GM19035 (cell line): ENCODE data around the gene GCSH.
"Not testable (repeated sequence)": the region's sequence is repeated elsewhere in the genome, so short reads cannot be mapped to it uniquely, and the experiment has no call there.

Experiments
- ATAC-seq: cut with Tn5 transposase; IDR thresholded peaks from one replicate; pipeline ENCODE4 v1.9.1; 2021; ENCODE audit not compliant: unreplicated experiment

GCSH gene

DNA sequence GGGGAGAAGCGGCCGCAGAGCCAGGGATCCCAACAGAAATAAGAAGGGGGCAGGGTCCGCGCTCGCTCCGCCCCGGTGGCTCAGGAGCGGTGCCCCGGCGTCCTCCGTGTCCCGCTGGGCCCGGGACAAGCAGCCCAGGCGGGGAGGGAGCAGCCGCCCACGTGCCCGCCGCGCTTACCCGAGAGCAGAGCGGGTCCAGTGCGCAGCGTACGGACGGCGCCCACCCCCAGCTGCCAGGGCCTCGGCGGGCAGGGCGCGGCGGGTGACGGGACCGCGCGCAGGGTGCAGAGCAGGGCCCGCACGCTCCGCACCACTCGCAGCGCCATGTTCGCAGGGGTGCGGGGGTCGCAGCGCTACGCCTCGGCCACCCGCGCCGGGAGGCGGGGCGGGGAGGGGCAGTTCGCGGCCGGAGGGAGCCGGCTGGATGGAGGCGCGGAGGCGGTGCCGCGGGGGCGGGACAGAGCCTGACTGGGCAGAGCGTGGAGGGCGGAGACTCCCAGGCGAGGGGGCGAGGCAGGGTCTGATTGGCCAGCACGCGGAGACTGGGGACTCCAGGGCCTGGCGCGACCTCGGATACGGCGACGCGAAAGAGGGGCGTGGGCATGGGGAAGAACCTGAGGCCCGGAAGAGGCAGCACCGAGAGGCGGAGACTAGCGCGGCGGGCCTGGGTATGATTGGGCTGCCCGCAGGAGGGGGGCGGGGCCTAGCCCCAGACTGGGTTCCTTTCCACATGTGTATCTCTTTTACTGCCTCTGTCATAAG is at the start of gene GCSH:
GCSH (minus strand) TSS at position 443 of the 762 bp plus-strand sequence; CDS start at position 326, 117 bp downstream.
- ATAC-seq, result peak; percentile 99

DNA sequence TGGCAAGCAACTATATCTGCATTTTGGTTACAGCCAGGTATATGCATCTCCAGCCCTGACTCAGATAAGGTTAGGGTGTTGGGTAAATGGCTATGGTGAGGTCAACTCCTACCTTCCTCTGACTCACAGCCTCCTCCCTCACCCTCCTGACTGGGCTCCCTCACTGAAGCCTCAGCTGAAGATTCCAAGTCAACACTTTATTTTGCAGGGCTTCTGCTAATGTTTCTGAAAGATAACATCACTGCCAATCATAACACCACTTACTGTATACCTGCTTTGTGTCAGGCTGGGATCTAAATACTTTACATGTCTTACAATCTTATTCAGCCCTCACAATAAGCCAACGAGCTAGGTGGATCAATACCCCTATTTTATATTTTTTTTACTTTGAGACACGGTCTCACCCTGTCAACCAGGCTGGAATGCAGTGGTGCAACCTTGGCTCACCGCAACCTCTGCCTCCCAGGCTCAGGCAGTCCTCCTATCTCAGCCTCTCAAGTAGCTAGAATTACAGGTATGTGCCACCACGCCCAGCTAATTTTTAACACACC is 47.8 kb upstream of the GCSH start:
- no peak for ATAC-seq

DNA sequence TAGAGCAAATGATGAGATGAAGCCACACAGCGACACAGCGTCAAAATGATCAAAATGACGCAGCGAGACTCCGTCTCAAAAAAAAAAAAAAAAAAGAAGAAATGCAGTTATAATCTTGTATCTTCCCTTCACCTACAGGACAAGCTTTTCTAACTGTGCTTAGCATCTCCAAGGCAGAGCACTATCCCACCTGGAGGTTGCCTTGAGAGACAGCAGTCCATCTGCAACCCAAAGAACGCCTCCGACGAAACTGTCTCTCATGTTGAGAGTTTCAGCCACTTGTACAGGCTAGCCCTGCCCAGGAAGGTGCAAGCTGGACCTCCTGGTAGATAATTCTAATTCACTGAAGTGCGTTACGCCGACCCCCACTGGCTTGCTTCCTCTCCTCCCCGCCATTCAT is 46.7 kb upstream of the GCSH start:
- ATAC-seq, result no peak

DNA sequence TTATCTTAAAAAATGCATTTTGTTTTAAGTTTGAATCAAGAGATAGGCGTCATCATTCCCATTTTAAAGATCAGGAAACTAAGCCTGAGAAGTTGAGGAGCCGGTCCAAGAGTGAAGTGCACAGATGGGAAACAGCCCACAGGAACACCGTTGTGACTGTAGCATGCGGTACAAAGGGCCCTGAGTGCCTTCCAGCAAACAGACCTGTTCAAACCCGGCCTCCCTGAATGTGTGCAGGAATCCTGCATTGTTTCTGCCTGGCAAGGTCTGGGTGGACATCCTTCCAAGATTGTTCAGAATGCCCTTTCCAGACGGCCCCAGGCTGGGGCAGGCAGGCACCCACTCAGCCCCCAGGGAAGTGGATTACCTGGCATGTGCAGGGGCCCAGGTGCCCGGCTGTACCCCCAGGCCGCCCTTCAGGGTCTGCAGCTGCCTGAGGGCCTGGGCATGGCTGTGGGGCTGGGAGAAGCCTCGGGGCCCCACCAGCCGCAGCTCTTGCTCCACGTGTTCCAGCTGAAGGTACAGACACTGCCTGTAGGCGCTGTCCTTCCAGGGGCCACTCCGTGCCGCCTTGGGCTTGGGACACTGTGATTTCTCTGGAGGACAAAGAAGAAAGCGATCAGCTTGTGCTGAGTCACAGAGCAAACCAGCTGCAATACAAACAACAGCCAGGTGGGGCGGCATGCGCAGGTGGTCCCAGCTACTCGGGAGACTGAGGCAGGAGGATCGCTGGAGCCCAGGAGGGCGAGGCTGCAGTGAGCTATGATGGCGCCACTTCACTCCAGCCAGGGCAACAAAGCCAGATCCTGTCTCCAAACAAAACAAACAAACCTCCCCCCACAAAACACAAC is 45.0 kb upstream of the GCSH start:
- no peak for ATAC-seq

DNA sequence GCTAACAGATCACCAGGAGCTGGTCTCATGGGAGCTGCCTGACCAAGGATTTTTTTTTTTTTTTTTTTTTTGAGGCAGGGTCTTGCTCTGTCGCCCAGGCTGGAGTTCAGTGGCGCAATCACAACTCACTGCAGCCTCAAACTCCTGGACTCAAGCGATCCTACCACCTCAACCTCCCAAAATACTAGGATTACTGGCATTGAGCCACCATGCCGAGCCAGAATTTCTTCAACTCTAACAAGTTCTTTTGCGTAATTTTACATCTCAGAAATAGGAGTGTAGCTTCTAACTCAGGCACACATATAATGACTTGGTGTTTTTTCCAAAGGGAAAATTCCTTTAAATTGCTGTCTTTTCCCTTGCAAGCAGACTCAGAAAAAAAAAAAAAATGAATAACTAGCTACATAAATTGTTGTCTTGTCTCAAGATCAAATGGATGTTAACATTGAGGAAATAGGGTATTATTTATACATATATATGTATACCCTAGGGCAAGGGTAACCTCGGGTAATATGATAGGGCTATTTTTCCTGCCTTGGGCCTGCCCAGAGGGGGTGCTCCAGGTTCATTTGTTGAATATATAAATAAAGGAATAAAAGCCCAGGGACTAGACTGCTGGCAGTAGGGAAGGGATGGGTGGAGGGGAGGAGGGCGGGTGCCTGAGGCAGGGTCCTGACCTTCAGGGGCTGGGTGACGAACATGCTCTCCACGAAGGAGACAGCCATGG is 42.8 kb upstream of the GCSH start:
- no peak for ATAC-seq

DNA sequence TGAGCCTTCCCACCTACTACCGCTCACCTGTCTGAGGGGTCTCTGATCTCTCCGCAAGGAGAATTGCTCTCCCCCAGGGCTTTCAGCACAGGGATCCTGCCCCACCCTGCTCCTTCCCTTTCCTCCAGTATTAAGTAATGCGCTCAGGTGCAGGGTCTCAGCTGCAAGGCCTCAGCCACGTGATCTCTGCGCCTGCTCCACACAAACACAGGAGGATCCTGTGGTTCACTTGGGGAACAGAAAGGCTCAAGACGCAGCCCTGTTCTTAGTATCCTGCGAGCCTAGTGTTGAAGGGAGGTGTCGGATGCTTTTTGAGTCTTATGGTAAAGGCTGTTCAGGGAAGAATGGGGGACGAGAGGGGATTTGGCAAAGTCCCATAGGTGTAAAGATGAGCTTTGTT is 41.6 kb upstream of the GCSH start:
- ATAC-seq, result no peak

DNA sequence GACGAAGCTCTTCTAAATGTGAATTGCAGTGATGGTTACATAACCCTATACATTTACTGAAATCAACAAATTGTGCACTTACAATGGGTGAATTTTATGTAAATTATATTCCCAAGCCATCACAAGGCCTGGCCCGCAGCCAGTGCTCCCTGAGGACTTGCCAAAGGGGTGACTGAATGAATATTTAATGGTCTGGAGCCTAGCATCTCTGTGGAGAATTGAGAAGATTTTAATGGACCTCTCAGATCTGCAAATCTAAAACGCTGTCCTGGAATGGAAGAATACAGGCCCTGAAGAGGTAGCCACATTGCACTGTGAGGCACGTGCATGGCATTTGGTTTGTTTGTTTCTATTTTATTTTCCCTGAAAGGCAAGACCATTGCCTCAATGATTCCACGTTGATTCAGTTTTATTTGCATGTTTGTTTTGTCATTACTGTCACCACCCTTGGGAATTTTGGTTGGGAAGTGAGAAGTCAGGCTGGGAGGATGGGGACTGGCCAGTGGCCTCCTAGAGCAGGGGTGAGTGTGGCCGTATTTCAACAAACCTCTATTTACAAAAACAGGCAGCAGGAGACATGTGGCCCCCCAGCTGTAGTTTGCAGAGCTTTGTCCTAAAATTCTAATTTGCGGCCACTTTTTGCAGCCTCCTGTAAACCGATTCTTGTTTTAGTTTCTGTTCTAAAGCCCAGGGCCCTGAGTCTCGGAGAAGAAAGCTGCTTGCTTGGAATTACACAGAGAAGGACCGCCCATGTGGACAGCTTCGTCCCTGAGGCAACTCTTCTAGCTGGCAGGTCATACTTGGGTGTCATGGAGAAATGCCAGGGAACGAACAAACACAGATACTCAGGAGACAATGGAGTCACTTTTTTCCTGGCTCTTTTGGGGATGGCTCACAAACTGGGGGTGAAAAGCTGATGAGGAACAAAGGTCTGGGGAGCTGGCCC is 40.5 kb upstream of the GCSH start:
- no peak for ATAC-seq

DNA sequence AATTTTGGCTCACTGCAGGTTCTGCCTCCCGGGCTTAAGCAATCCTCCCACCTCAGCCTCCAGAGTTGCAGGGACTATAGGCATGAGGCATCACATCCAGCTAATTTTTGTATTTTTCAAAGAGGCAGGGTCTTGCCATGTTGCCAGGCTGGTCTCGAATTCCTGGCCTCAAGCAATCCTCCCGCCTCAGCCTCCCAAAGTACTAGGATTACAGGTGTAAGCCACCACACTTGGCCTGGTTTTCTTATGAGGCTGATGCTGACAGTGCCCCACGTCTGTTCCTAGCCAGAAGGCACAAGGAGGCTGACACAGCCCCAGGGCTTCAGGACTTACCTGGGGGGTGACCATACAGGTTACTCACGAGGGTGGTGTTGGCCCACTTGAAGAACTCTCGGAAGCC is 33.9 kb upstream of the GCSH start:
- ATAC-seq, result no peak

DNA sequence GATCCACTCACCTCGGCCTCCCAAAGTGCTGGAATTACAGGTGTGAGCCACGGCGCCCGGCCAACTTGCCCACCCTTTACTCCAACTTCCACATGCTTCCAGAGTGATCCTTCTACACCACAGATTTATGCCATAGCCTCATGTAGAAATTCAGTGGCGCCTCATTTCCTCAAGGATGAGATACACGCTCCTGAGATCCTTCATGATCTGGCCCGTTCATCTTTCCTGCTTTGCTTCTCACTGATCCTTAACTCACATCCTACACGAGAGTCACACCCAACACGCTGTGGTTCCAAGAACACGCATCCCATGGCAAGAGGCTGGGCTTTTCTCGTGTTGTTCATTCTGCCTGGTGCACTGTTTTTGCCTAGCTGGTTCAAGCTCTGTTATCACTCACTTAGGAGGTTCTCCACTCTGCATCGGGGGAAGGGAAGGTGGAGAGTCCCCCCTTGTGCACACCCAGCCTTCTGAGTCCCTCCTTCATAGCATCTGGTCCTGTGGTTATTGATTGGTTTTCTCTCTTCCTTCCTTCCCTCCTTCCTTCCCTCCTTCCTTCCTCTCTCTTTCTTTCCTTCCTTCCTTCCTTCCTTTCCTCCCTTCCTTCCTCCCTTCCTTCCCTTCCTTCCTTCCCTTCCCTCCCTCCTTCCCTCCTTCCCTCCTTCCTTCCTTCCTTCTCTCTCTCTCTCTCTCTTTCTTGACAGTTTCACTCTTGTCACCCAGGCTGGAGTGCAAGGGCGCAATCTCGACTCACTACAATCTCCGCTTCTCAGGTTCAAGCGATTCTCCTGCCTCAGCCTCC is 32.7 kb upstream of the GCSH start:
- ATAC-seq, result no peak

DNA sequence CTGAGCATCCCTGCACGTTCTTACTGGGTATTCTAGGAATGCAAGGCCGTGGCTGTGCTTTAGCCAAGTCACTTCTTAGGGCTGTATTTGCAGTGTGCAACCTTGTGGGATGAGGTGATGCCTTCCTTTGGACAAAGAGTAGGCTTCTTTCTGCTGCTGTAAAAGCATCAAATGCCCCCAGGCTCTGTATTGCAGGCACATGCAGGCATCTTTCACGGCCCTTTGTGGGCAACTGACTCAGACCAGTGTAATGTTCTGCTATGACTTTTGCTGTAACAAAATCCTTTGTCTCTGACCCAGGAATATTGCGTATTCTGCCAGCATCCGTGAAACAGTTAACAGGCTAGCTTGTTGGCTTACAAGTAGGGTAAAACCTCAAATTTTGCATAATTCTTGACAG is 30.9 kb upstream of the GCSH start:
- no peak for ATAC-seq

DNA sequence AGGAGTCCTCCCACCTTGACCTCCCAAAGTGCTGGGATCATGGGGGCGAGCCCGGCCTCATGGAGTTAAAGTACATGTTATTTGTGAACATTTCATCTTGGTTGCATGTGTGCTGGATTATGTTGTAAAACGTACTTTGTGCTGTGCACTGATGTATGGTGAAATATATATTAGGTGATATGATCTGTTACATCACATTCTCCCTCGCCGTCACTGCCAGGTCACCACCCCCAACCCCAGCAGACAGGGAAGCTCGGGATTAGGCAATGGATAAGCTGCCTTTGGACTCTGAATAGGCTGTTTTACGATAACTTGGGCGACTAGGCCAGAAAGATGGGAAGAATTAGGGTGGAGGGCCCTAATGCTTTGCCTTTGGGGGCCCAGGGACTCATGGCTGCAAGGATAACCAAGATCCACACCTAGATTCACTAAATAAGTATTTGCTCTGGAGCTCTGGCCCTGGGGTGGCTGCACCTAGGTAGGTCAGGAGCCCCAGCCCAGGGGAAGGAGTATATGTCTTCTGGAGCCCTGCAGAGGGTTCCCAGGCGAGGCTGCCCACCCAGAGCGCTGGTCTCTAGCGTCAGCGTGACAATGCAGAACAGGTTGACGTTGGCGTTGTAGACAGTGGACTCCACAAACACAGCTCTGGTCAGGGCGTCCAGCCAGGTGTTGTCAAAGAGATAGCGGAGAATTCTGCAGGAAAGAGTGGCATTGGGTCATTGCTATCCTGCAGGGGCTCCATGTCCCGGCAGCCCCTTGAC is 27.1 kb upstream of the GCSH start:
- no peak for ATAC-seq

DNA sequence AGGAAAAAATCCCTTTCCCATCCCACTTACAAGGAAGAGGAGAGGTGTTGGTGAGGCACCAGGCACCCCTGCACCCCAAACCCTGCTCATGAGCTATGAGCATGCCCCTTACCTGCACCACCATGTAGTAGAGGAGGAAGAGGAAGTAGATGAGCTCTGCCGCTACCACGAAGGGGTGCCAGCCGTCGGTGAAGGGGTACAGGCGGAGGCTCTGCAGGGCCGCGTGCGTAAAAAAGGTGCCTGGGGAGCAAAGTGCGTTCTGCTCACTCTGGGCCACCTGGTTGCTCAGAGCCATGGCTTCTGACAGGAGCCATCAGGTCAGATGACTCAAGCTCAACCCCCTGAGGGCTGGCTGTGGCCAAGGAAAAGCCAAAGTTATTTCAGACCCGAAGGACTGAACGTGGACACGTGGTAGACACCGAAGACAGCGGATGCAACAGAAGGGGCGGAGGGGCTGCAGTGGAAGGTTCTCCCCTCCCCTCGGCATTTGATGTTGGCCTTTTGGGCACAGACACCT is 25.3 kb upstream of the GCSH start:
- no peak for ATAC-seq

DNA sequence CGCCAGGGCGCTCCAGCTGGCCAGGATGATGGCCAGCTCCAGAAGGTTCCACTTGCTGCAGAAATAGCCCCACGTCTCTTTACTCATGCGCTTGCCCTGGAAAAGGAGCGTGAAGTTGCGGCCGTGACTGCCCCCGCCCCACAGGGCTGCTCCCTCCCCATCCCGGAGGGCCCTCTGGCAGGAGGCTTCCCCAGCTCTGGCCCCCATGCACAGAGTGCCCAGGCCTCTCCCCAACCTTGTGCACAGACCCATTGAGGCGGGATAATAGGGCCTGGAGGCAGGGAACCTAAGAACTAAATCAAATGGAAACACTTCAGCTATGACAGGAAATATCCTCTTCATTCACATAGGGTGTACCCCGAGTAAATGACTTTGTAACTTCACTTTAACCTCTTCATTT is 21.2 kb upstream of the GCSH start:
- no peak for ATAC-seq

DNA sequence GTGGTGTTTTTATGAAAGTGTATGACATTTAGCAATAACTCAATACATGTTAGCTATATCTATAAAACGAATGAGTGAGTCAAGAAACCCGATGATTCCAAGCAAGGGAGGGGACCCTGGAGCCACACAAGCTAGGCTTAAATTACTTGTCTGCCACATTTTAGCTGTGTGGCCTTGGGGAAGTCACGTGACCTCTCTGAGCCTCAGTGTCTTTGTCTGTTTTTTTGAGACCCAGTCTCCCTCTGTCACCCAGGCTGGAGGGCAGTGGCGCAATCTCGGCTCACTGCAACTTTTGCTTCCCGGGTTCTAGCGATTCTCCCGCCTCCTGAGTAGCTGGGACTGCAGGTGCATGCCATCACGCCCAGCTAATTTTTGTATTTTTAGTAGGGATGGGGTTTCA is 20.1 kb upstream of the GCSH start:
- no peak for ATAC-seq

DNA sequence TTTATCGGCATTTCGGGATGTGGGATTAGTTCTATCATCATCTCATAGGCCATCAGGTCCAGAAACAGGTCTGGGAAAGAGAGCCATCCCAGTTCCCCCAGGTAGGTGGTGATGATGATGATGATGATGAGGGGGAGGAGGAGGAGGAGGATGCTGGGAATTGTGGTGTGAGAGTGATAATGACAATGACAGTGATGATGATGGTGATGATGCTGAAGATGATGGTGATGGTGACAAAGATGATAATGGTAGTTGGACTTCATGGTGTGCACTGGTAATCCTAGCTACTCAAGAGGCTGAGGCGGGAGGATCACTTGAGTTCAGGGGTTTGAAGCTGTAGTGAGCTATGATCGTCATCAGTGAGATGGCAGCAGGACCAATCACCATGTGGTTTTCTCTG is 16.3 kb upstream of the GCSH start:
- no peak for ATAC-seq

DNA sequence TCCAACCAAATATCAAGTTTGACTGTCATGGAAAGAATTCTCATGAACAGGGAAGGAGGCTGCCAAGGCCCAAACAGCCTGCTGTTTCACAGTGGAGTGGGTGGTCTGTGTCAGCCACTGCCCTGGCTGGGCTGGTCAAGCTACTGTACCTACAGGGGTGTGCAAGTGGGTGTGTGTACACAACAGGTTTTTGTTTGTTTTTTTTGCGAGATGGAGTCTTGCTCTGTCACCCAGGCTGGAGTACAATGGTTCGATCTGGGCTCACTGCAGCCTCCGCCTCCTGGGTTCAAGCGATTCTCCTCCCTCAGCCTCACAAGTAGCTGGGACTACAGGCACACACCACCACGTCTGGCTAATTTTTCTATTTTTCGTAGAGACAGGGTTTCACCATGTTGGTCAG is 13.1 kb upstream of the GCSH start:
- not testable (repeated sequence) for ATAC-seq

DNA sequence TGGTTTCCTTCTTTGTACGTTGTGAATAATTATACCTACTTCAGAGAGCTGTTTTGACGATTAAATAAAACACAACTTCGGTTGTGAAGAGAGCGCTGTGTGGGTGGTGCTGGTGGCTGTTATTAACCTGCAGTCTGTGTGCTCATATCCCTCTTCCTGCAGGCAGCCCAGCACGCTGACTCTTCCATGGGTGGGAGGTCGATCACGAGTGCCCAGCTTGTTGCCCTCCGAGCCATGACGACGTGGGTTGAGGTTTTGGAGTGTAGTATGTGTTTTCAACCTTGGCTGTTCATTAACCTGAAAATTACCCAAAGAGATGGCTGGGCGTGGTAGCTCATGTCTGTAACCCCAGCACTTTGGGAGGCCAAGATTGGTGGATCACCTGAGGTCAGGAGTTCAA is 11.3 kb upstream of the GCSH start:
- no peak for ATAC-seq

DNA sequence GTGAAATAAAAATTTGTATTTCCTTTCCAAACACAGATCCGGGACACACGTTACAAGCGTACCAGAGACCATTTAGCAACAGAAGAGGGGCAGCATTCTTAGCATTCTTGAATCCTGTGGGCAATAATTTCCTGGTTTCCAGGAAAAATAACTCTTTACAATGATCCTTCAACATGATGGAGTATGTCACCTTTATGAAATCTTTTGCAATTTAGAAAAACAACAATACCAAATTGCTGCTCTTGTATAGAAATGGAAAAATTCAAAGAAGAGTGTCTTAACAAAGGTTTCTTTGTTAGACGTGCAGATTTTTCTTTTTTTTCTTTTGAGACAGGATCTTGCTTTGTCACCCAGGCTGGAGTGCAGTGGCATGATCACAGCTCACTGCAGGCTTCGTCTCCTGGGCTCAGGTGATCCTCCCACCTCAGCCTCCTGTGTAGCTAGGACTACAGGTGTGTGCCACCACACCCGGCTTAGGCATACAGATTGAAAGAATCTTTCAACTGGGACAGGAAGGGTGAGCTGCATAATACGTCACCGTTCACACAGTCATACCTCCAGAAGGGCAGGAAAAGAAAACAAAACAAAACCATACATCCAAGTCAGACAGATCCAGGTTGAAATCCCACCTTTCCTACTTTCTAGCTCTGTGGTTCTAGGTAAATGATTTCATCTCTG is 10.8 kb upstream of the GCSH start:
- no peak for ATAC-seq
